GM18505 (cell line): Measurements from ENCODE around the gene RIMKLB.
"Not testable (repeated sequence)": the region's sequence is repeated elsewhere in the genome, so short reads cannot be mapped to it uniquely, and the experiment has no call there.

Experiments used
- ATAC-seq: cut with Tn5 transposase; IDR thresholded peaks from one replicate; pipeline ENCODE4 v1.9.1; 2021; ENCODE audit not compliant: unreplicated experiment
- POLR2A ChIP-seq: IDR thresholded peaks from 4 replicates; pipeline ENCODE4 v1.6.1; 2011; ENCODE audit warnings: borderline replicate concordance; ENCODE audit not compliant: insufficient read depth, insufficient read length; ENCODE audit errors: extremely low read depth

Gene RIMKLB

GRCh38 chr12:8813572-8814357, 116.0 kb downstream of the RIMKLB start:
- no peak for ATAC-seq
- no peak for TF ChIP-seq POLR2A

DNA sequence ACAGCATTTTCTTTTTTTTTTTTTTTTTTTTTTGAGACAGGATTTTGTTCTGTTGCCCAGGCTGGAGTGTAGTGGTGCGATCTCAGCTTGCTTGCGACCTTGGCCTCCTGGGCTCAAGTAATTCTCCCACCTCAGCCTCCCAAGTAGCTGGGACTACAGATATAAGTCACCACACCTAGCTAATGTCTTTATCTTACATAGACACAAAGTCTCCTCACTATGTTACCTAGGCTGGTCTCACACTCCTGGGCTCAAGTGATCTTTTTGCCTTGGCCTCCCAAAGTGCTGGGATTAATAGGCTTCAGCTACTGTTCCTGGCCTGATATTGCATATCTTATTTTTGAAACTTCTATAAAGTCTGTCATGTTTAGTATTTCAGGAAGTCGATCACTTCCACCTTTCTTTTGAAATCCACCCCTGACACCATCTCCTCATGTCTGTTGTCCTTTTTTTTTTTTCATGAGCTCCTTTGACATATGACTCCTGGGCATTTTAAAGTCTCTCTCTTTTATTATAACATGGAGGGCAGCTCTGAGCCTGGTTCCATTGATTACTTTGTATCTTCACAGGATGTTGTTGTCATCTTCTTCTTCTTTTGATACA, 118.8 kb downstream of the RIMKLB start:
- ATAC-seq: no peak
- no peak for TF ChIP-seq POLR2A

DNA sequence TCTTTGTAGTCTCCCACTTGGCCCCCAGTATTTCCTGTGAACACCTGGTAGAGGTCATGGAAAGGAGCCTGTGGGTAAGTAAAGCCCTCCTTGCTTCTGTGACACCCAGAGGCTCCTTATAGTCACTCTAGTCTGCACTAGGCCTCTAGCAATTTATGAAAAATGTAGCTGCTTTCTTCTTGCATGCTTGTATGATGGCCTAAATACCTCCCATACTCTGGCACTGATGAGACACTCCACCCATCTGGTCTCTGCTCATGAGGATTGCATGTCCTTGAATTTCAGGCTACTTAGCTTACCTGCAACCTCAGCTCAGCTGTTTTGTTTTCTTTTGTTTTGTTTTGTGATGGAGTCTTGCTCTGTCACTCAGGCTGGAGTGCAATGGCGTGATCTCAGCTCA, 120.1 kb downstream of the RIMKLB start:
- ATAC-seq: no peak
- no peak for TF ChIP-seq POLR2A

DNA sequence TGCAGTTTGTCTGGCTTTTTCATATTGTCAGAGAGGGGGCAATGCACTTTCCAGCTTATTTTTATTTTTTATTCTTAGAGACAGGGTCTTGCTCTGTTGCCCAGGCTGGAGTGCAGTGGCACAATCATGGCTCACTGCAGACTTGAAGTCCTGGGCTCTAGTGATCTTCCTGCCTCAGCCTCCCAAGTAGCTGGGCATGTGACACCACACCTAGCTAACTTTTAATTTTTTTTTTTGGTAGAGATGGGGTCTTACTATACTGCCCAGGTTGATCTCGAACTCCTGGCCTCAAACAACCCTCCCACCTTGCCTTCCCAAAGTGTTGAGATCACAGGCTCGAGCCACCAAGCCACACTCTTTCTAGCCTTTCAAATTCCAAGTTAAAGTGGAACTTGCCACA, 120.7 kb downstream of the RIMKLB start:
- no peak for ATAC-seq
- no peak for TF ChIP-seq POLR2A

DNA sequence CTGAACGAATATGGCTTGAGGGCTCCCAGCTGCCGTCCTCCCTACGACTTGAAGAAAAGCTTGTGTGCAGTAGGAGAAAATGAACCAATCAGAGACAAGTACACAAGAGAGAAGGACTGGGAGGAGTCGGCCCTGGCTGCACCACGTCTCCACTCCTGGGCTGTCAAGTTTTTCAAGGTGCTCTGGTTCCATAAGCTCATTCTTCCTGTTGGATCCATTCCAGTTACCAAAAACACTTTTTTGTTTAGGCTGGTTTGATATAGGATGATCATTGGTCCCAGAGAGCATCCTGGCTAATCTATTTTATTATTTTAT, 121.8 kb downstream of the RIMKLB start:
- no peak for ATAC-seq
- no peak for TF ChIP-seq POLR2A

- not testable (repeated sequence) for ATAC-seq
These were observed 123.1 kb downstream of the RIMKLB start for GRCh38 chr12:8820676-8821407.

DNA sequence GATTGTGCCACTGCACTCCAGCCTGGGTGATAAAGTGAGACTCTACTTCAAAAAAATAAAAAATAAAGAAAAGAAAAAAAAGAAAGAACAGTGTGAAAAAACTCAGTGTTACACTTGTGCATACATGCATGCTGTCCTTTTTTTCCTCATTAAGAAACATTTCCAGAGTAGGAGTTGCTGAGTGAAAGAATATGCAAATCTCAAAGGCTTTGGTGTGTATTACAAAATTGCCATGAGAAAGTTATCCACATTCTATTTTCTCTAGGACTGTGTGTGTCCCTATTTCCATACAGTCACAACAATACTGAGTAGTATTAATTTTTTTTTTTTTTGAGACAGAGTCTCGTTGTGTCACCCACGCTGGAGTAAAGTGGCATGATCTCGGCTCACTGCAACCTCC, 123.8 kb downstream of the RIMKLB start:
- ATAC-seq: no peak
- no peak for TF ChIP-seq POLR2A

- no peak for ATAC-seq
- TF ChIP-seq POLR2A: no peak
These were observed 124.5 kb downstream of the RIMKLB start, which contains the start of gene A2ML1 for GRCh38 chr12:8822298-8822697. A2ML1 (plus strand) TSS chr12:8822621; CDS start chr12:8822652, 31 bp downstream.

- ATAC-seq: no peak
- no peak for TF ChIP-seq POLR2A
These were observed 125.9 kb downstream of the RIMKLB start for GRCh38 chr12:8823565-8824300.

GRCh38 chr12:8827551-8828256, 129.9 kb downstream of the RIMKLB start:
- no peak for TF ChIP-seq POLR2A
- no peak for ATAC-seq

GRCh38 chr12:8828257-8829124, 130.7 kb downstream of the RIMKLB start:
- no peak for ATAC-seq
- TF ChIP-seq POLR2A: no peak

- no peak for ATAC-seq
- no peak for TF ChIP-seq POLR2A
These were observed 131.3 kb downstream of the RIMKLB start for GRCh38 chr12:8829125-8829518.
